Activated CD8-positive, alpha-beta T cell treated with anti-CD3 and anti-CD28 coated beads for 36 hours (primary cell): ENCODE data around the gene DNAH8. TPM values are rescaled to one million over a fixed set of nuclear protein-coding genes. Genes with fewer than 3 reads are reported as not detected.

Experiments used
- ATAC-seq: fragments of 200-7000 bp; cut with Tn5 transposase; one replicate; pipeline ENCODE4 v1.10.0; 2021; ENCODE audit warnings: mild to moderate bottlenecking, moderate library complexity
- CTCF ChIA-PET: fragments of 350-600 bp; sonication (Branson Sonifier 250); formaldehyde crosslinking; loops from one replicate; lab custom pipeline; 2021; ENCODE audit warnings: antibody characterized with exemption; lab: Charles Lee
- POLR2A ChIA-PET: fragments of 350-600 bp; sonication (Branson Sonifier 250); formaldehyde crosslinking; loops from one replicate; lab custom pipeline; 2021; ENCODE audit warnings: antibody characterized with exemption; lab: Charles Lee
- DNase-seq: peaks from one replicate; pipeline ENCODE4 v3.0.0-alpha.2; 2020
- H3K27ac Mint-ChIP-seq: one replicate; pipeline ENCODE4 v1.8.0; 2021; ENCODE audit warnings: mild to moderate bottlenecking, mixed read lengths
- H3K27me3 Mint-ChIP-seq: one replicate; pipeline ENCODE4 v1.8.0; 2021; ENCODE audit warnings: mixed read lengths
- H3K36me3 Mint-ChIP-seq: one replicate; pipeline ENCODE4 v1.8.0; 2021; ENCODE audit warnings: low read depth, mixed read lengths
- H3K4me1 Mint-ChIP-seq: one replicate; pipeline ENCODE4 v1.8.0; 2021; ENCODE audit warnings: low read depth, mixed read lengths
- H3K4me3 Mint-ChIP-seq: one replicate; pipeline ENCODE4 v1.8.0; 2021; ENCODE audit warnings: mild to moderate bottlenecking, moderate library complexity, mixed read lengths
- H3K9me3 Mint-ChIP-seq: one replicate; pipeline ENCODE4 v1.8.0; 2021; ENCODE audit warnings: mixed read lengths
- CTCF ChIP-seq: fragments of 200-600 bp; IDR thresholded peaks from one replicate; pipeline ENCODE4 v1.8.0; 2022; ENCODE audit warnings: antibody characterized with exemption, mild to moderate bottlenecking
- intact Hi-C: fragments of 100-400 bp; cut with micrococcal nuclease; formaldehyde crosslinking; loops from one replicate; pipeline ENCODE4 v1.10.0; 2022
- total RNA-seq, 2 experiments: library from RNA; stranded (reverse); gene quantifications; one replicate each; pipeline ENCODE4 v1.2.3, GENCODE V29; 2021

The DNAH8 gene
- total RNA-seq, 2 experiments from 2014 or later = not detected

GRCh38 chr6:38719358-38719757, 4.2 kb downstream of the DNAH8 start:
- peaks cover 5% of the 10 kb centered on the region for H3K4me1 Mint-ChIP-seq
- peaks cover 3% of the 10 kb centered on the region for H3K36me3 Mint-ChIP-seq
- TF ChIP-seq CTCF = no peak
- H3K27ac Mint-ChIP-seq = no peak overlapping the region
- H3K4me3 Mint-ChIP-seq = no peak overlapping the region
- peaks cover 28% of the 10 kb centered on the region for H3K27me3 Mint-ChIP-seq
- CTCF ChIA-PET = interaction anchor here (0.7 to 1.3 kb wide), 2 partner anchors 14 to 219 kb away, joined by 3 to 4 read pairs; no protein-coding TSS in a partner anchor
- DNase-seq (no peak), ATAC-seq (no peak)
- peaks cover 3% of the 10 kb centered on the region for H3K9me3 Mint-ChIP-seq
- intact Hi-C loops = no loop called here
- POLR2A ChIA-PET = no interaction called here

- no peak for DNase-seq
- H3K4me3 Mint-ChIP-seq = no peak overlapping the region
- H3K36me3 Mint-ChIP-seq = peaks cover 3% of the 10 kb centered on the region
- H3K27ac Mint-ChIP-seq = no peak overlapping the region
- ChIA-PET CTCF (interaction anchor here (0.7 to 1.3 kb wide), 2 partner anchors 15 to 220 kb away, joined by 3 to 4 read pairs; no protein-coding TSS in a partner anchor), POLR2A (no interaction called here)
- intact Hi-C loops = no loop called here
- no peak for TF ChIP-seq CTCF
- peaks cover 1% of the 10 kb centered on the region for H3K4me1 Mint-ChIP-seq
- no peak for ATAC-seq
- H3K9me3 Mint-ChIP-seq = peaks cover 3% of the 10 kb centered on the region
- H3K27me3 Mint-ChIP-seq = peaks cover 28% of the 10 kb centered on the region
These were observed 5.2 kb downstream of the DNAH8 start for GRCh38 chr6:38720295-38720694.

GRCh38 chr6:38722038-38722437, 6.9 kb downstream of the DNAH8 start:
- Mint-ChIP-seq H3K9me3 (peaks cover 3% of the 10 kb centered on the region), H3K27me3 (peaks cover 20% of the 10 kb centered on the region), H3K4me3 (no peak overlapping the region), H3K36me3 (peaks cover 3% of the 10 kb centered on the region), H3K27ac (no peak overlapping the region), H3K4me1 (peaks cover 9% of the 10 kb centered on the region)
- no peak for ATAC-seq
- intact Hi-C loops = no loop called here
- no peak for TF ChIP-seq CTCF
- no peak for DNase-seq
- CTCF ChIA-PET = interaction anchor here (0.9 to 1.1 kb wide), 2 partner anchors 13 to 15 kb away, joined by 3 read pairs; no protein-coding TSS in a partner anchor
- POLR2A ChIA-PET = no interaction called here

GRCh38 chr6:38722727-38723334, 7.7 kb downstream of the DNAH8 start:
- TF ChIP-seq CTCF = no peak
- H3K36me3 Mint-ChIP-seq = peaks cover 3% of the 10 kb centered on the region
- no peak overlapping the region for H3K27ac Mint-ChIP-seq
- ATAC-seq (no peak), DNase-seq (no peak)
- H3K4me1 Mint-ChIP-seq = peaks cover 9% of the 10 kb centered on the region
- ChIA-PET CTCF (interaction anchor here (0.9 kb wide), 1 partner anchor 16 kb away, joined by 3 read pairs; no protein-coding TSS in a partner anchor), POLR2A (no interaction called here)
- H3K9me3 Mint-ChIP-seq = peaks cover 3% of the 10 kb centered on the region
- intact Hi-C loops = no loop called here
- no peak overlapping the region for H3K4me3 Mint-ChIP-seq
- H3K27me3 Mint-ChIP-seq = peaks cover 22% of the 10 kb centered on the region

- intact Hi-C loops = no loop called here
- Mint-ChIP-seq H3K27ac (no peak overlapping the region), H3K36me3 (peaks cover 3% of the 10 kb centered on the region), H3K9me3 (peaks cover 3% of the 10 kb centered on the region), H3K4me1 (peaks cover 9% of the 10 kb centered on the region), H3K4me3 (no peak overlapping the region), H3K27me3 (peaks cover 21% of the 10 kb centered on the region)
- no peak for TF ChIP-seq CTCF
- POLR2A ChIA-PET = no interaction called here
- CTCF ChIA-PET = no interaction called here
- DNase-seq (no peak), ATAC-seq (no peak)
These were observed 8.7 kb downstream of the DNAH8 start for GRCh38 chr6:38723783-38724182.
